Spleen (tissue), 11 donors: ENCODE data around the gene AK3. TPM values are rescaled to one million over a fixed set of nuclear protein-coding genes. Genes with fewer than 3 reads are reported as not detected.
A peak's percentile ranks its signal among the peaks of the same experiment; 100 is the strongest.

Experiments used
- DNase-seq: peaks from one replicate; pipeline ENCODE4 v3.0.0-alpha.2; 2020
- H3K27ac ChIP-seq, 8 donors: fragments of 200-600 bp; sonication (generic) in 7 of 8; 1 replicate in 4 of 8; 2 replicates in 4 of 8; pipeline versions ENCODE4 v1.5.0 to v1.8.0; 2016 to 2021; ENCODE audit warnings: inconsistent platforms in 4 of 8, mild to moderate bottlenecking in 4 of 8, moderate library complexity in 1 of 8
- H3K27me3 ChIP-seq, 7 donors: fragments of 200-600 bp; sonication (generic) in 6 of 7; replicated peaks in 1 of 7; 1 replicate in 4 of 7; 2 replicates in 3 of 7; pipeline versions ENCODE4 v1.5.0 to v1.8.0; 2016 to 2021; ENCODE audit warnings: inconsistent platforms in 3 of 7, mild to moderate bottlenecking in 1 of 7
- H3K36me3 ChIP-seq, 6 donors: fragments of 200-600 bp; sonication (generic) in 5 of 6; 1 replicate in 4 of 6; 2 replicates in 2 of 6; pipeline versions ENCODE4 v1.5.0 to v1.8.0; 2016 to 2021; ENCODE audit warnings: inconsistent platforms in 2 of 6
- H3K4me1 ChIP-seq, 6 donors: fragments of 200-600 bp; sonication (generic) in 5 of 6; 1 replicate in 3 of 6; 2 replicates in 3 of 6; pipeline versions ENCODE4 v1.5.0 to v1.8.0; 2016 to 2021; ENCODE audit warnings: inconsistent platforms in 3 of 6
- H3K4me3 ChIP-seq, 8 donors: fragments of 200-600 bp; sonication (generic) in 7 of 8; 1 replicate in 4 of 8; 2 replicates in 4 of 8; pipeline versions ENCODE4 v1.5.0 to v1.8.0; 2016 to 2021; ENCODE audit warnings: inconsistent platforms in 4 of 8, mild to moderate bottlenecking in 4 of 8, moderate library complexity in 2 of 8
- H3K9me3 ChIP-seq, 8 donors: fragments of 200-600 bp; sonication (generic) in 7 of 8; 1 replicate in 4 of 8; 2 replicates in 4 of 8; pipeline versions ENCODE4 v1.5.0 to v1.8.0; 2016 to 2021; ENCODE audit warnings: inconsistent platforms in 4 of 8
- CTCF ChIP-seq, 11 experiments: fragments of 200-600 bp in 7 of 11; fragments of 450-650 bp in 4 of 11; sonication (generic) in 4 of 11; IDR thresholded peaks in 8 of 11; conservative IDR thresholded peaks in 3 of 11; 1 replicate in 7 of 11; 2 replicates in 4 of 11; pipeline versions ENCODE4 v1.4.0 to v1.8.0; 2016 to 2021; ENCODE audit warnings: antibody characterized with exemption in 11 of 11, inconsistent platforms in 4 of 11, mild to moderate bottlenecking in 1 of 11
- POLR2A ChIP-seq, 3 donors: fragments of 450-650 bp; IDR thresholded peaks; one replicate each; pipeline ENCODE4 v1.5.1; 2017; ENCODE audit warnings: antibody characterized with exemption in 3 of 3, mild to moderate bottlenecking in 1 of 3
- POLR2AphosphoS5 ChIP-seq, 3 donors: sonication (generic); formaldehyde crosslinking; IDR thresholded peaks; one replicate each; pipeline ENCODE4 v1.5.1; 2017; ENCODE audit warnings: antibody characterized with exemption in 3 of 3
- WGBS, 5 donors: extraction: QIAGEN DNeasy Blood & Tissue Kit in 3 of 5; methylation state at CpG; one replicate each; pipeline versions ENCODE4 v1.1.5 to v1.1.7; 2013 to 2018; 5-methylcytosine and 5-hydroxymethylcytosine counted together
- intact Hi-C: fragments of 100-400 bp; cut with DNase I; formaldehyde crosslinking; loops from one replicate; pipeline ENCODE4 v1.15.0; 2023; ENCODE audit warnings: low total_unique reads
- polyA plus RNA-seq, 3 donors: library from polyadenylated mRNA; stranded (reverse); fragments of 200-250 nt; gene quantifications; one replicate each; pipeline ENCODE4 v1.2.1, GENCODE V29; 2013
- total RNA-seq, 7 donors: library from RNA; depleted of rRNA in 3 of 7; stranded (reverse); fragments of >200 nt in 3 of 7; fragmentation: NEBNext Ultra II Directional in 4 of 7; extraction: Animal tissue kit (Norgen Biotek cat#: 25700) in 4 of 7; gene quantifications; one replicate each; pipeline versions ENCODE4 v1.1.0 to v1.2.1, GENCODE V29; 2016 to 2021
- donor health status: healthy with polysubstance abuse.
- donor health status: DM: no; HTN: no; CAD: no; lungs with moderate emphysema.
- donor health status: DM: no; HTN: no; CAD: no.
- donor health status: Bipolar disorder and iron deficiency.
- donor health status: healthy.
- donor health status: DM: no; HTN: no; CAD: no.
- donor health status: DM: yes; HTN: yes; CAD: no.

Gene AK3
- total and polyA plus RNA-seq, 10 donors, result 21.3 to 65.3 (median 41.4) TPM

- Histone ChIP-seq H3K36me3 (no peaks in the 10 kb centered on the region), H3K4me1 (peaks cover 16 to 38% (median 34%) of the 10 kb centered on the region in 6 donors), H3K4me3 (no peak overlapping the region), H3K9me3 (no peaks in the 10 kb centered on the region), H3K27me3 (peaks cover 0 to 9% (median 0%) of the 10 kb centered on the region in 7 donors), H3K27ac (no peak overlapping the region)
- no peak for DNase-seq
- 70 to 87% (median 83%) methylated on average over 2 of the region's 2 CpGs for WGBS, 5 donors
- intact Hi-C loops, result loop anchor here (10.0 kb wide), 1 partner anchor 316 kb away; the partner anchor contains the start of gene JAK2
- no peak for TF ChIP-seq CTCF (IDR thresholded peaks at IDR 0.05 in 8 of 11, conservative IDR thresholded peaks at IDR 0.05 in 3 of 11)
- TF ChIP-seq POLR2AphosphoS5 (IDR thresholded peaks at IDR 0.05), result no peak
- no peak for TF ChIP-seq POLR2A (IDR thresholded peaks at IDR 0.05)
These were observed 72.4 kb downstream of the AK3 start for GRCh38 chr9:4668604-4669003.

GRCh38 chr9:4667681-4668080 is 73.3 kb downstream of the AK3 start:
- Histone ChIP-seq H3K4me3 (no peak overlapping the region), H3K9me3 (no peaks in the 10 kb centered on the region), H3K36me3 (no peaks in the 10 kb centered on the region), H3K27ac (no peak overlapping the region), H3K4me1 (peaks cover 25 to 47% (median 43%) of the 10 kb centered on the region in 6 donors), H3K27me3 (peaks cover 0 to 9% (median 0%) of the 10 kb centered on the region in 7 donors)
- TF ChIP-seq POLR2AphosphoS5 (IDR thresholded peaks at IDR 0.05), result peak in 1 of 3 donors; percentile 29
- no peak for TF ChIP-seq POLR2A (IDR thresholded peaks at IDR 0.05)
- no peak for TF ChIP-seq CTCF (IDR thresholded peaks at IDR 0.05 in 8 of 11, conservative IDR thresholded peaks at IDR 0.05 in 3 of 11)
- 96 to 100% (median 100%) methylated on average over 1 of the region's 1 CpG for WGBS, 5 donors
- intact Hi-C loops, result loop anchor here (10.0 kb wide), 1 partner anchor 317 kb away; the partner anchor contains the start of gene JAK2
- DNase-seq, result no peak

GRCh38 chr9:4666042-4666699 is 74.8 kb downstream of the AK3 start, which contains the start of gene SPATA6L:
Gene SPATA6L (minus strand): TSS chr9:4666480. CDS start chr9:4666250, 230 bp downstream.
- peak within 1 kb of the TSS; percentile 14 to 68 (median 35) for H3K4me3 ChIP-seq
- 1 to 10% (median 3%) methylated on average over 31 to 36 of the region's 36 CpGs for WGBS, 5 donors
- H3K9me3 ChIP-seq, result no peaks in the 10 kb centered on the region
- DNase-seq, result peak; percentile 91
- no peaks in the 10 kb centered on the region for H3K36me3 ChIP-seq
- H3K4me1 ChIP-seq, result peaks cover 27 to 59% (median 50%) of the 10 kb centered on the region in 6 donors
- TF ChIP-seq POLR2A (IDR thresholded peaks at IDR 0.05) (no peak), POLR2AphosphoS5 (IDR thresholded peaks at IDR 0.05) (peak; percentile 67 to 81 (median 80)), CTCF (IDR thresholded peaks at IDR 0.05 in 8 of 11, conservative IDR thresholded peaks at IDR 0.05 in 3 of 11) (peak in 1 of 11 experiments; percentile 14)
- intact Hi-C loops, result loop anchor here (10.0 kb wide), 1 partner anchor 319 kb away; the partner anchor contains the start of gene JAK2
- peaks cover 0 to 9% (median 0%) of the 10 kb centered on the region in 7 donors for H3K27me3 ChIP-seq
- peak within 1 kb of the TSS in 7 of 8 donors; percentile 9 to 66 (median 56) for H3K27ac ChIP-seq

GRCh38 chr9:4665357-4665756 is 75.6 kb downstream of the AK3 start:
- no peak for DNase-seq
- intact Hi-C loops, result loop anchor here (10.0 kb wide), 1 partner anchor 319 kb away; the partner anchor contains the start of gene JAK2
- peaks cover 0 to 9% (median 0%) of the 10 kb centered on the region in 7 donors for H3K27me3 ChIP-seq
- WGBS, 5 donors, result 79 to 91% (median 88%) methylated on average over 2 of the region's 2 CpGs
- peak overlapping the region in 1 of 8 donors; percentile 68 for H3K4me3 ChIP-seq
- TF ChIP-seq POLR2A (IDR thresholded peaks at IDR 0.05) (no peak), POLR2AphosphoS5 (IDR thresholded peaks at IDR 0.05) (no peak), CTCF (IDR thresholded peaks at IDR 0.05 in 8 of 11, conservative IDR thresholded peaks at IDR 0.05 in 3 of 11) (no peak)
- H3K27ac ChIP-seq, result peak overlapping the region in 2 of 8 donors; percentile 8 to 21
- H3K4me1 ChIP-seq, result peaks cover 27 to 61% (median 51%) of the 10 kb centered on the region in 6 donors
- H3K36me3 ChIP-seq, result no peaks in the 10 kb centered on the region
- H3K9me3 ChIP-seq, result no peaks in the 10 kb centered on the region
